HEK293 (cell line): Measurements from ENCODE around the gene SRF.

Experiments used
- CTCF ChIP-seq: fragments of 450-650 bp; formaldehyde crosslinking; IDR thresholded peaks from 2 replicates; pipeline ENCODE4 v1.5.1; 2016; ENCODE audit warnings: missing biosample characterization, missing genetic modification characterization
- PATZ1 ChIP-seq: fragments of 450-650 bp; formaldehyde crosslinking; IDR thresholded peaks from 2 replicates; pipeline ENCODE4 v1.5.1; 2016; ENCODE audit warnings: missing biosample characterization, missing genetic modification characterization
- PBX3 ChIP-seq: sonication (generic); formaldehyde crosslinking; IDR thresholded peaks from 2 replicates; pipeline ENCODE4 v1.8.1; 2022; ENCODE audit warnings: mild to moderate bottlenecking, moderate library complexity, missing genetic modification reagents
- TCF7L2 ChIP-seq: IDR thresholded peaks from 2 replicates; pipeline ENCODE4 v1.6.1; 2011; ENCODE audit warnings: low read depth, mild to moderate bottlenecking, inconsistent platforms, low read length, moderate library complexity, borderline replicate concordance
- TRIM28 ChIP-seq: IDR thresholded peaks from 2 replicates; pipeline ENCODE4 v1.6.1; 2011; ENCODE audit warnings: low read length, control low read depth, borderline replicate concordance
- ZNF223 ChIP-seq: fragments of 450-650 bp; formaldehyde crosslinking; IDR thresholded peaks from 2 replicates; pipeline ENCODE4 v1.5.1; 2016; ENCODE audit warnings: missing biosample characterization, missing genetic modification characterization
- ZNF639 ChIP-seq: fragments of 450-650 bp; formaldehyde crosslinking; IDR thresholded peaks from 2 replicates; pipeline ENCODE4 v1.5.1; 2016; ENCODE audit warnings: missing biosample characterization, missing genetic modification characterization
- ZNF654 ChIP-seq: fragments of 450-650 bp; formaldehyde crosslinking; IDR thresholded peaks from 2 replicates; pipeline ENCODE4 v1.5.1; 2016; ENCODE audit warnings: low read depth, missing biosample characterization, missing genetic modification characterization

- TF ChIP-seq ZNF654 (no peak), TCF7L2 (no peak), ZNF223 (no peak), PBX3 (no peak), ZNF639 (no peak), PATZ1 (no peak), TRIM28 (no peak), CTCF (tag by site-specific recombination) (no peak)
Measured at GRCh38 chr6:43184268-43184985, 13.4 kb downstream of the SRF start.
